Activated CD4-positive, alpha-beta T cell treated with anti-CD3 and anti-CD28 coated beads, Interleukin-2, amount 50 U/mL, for 16 hours (primary cell): Measurements from ENCODE around the gene SKAP1.

Source experiments
- DNase-seq: peaks from one replicate; pipeline ENCODE4 v3.0.0-alpha.2; 2020

The SKAP1 gene

DNA sequence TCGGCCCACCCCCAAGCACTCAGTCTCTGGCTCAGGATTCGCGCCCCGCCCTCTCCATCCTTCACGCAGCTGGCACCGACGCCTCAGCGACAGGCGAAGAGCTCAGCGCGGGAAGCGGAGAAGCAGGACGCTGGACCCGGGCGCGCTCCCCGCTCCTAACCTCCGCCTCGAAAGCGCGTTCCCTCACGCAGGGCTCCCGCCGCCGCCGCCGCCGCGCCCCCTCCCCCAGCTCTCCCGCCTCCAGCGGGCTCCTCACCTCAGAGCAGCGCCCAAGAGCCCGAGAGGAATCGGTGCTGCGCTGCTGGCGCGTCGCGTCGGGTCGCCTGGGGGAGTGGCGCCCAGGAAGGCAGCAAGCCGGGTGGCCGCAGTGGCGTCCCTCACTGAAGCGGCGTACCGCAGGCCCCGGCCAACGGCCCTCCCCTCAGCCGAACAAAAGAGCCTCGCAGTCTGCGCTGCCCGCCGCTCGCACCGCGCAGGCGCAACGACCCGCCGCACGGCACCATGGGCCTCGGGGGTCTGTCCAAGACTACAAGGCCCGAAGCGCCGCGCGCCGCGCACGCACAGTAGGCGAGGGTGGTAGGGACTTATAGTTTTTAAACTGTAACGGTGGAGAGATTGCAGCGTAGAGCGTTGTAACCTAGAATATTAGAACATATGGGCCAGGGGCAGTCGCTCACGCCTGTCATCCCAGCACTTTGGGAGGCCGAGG, 328.8 kb downstream of the SKAP1 start, which contains the start of gene CBX1:
Gene CBX1, minus strand, starts transcription at position 467 of the 709 bp plus-strand sequence. CDS start 24,474 bp downstream, outside the sequence.
- peak; percentile 96 for DNase-seq

DNA sequence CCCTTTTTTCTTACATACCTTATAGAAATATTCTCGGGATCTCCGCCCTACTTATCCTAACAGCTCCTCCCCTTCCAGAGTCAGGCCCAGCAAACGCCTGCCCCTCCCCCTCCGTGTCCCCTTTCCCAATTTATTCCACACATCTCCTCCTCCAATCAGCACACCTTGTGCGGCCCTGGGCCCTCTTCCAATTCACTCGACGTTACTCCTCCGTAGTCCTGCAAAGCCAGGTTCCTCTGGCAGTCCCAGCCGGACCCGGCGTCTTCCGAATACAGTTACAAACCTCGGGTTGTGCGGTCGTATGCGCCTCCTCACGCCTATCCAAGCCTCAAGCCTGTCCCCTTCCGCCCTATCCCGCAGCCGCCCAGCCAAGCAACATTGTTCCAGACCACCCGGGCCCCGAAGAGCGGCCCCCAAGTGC, 329.4 kb downstream of the SKAP1 start:
- DNase-seq: no peak

DNA sequence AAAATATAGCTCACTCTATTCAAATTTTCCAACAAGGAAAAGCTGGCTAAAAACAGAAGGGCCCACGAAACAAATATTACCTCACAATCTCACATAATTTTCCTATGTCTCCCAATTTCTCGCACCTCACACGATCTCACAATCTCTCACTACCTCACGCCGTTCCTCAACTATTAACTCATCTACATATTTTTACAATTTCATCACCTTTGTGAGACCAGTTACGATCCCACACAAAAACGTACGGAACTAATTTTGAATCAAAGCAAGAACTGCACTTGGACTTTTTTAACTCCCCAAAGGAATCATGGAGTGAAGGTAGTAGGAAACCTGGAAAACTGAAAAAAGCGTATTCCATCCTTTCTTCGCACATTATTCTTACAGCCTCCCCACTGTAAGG, 329.9 kb downstream of the SKAP1 start:
- DNase-seq: no peak

DNA sequence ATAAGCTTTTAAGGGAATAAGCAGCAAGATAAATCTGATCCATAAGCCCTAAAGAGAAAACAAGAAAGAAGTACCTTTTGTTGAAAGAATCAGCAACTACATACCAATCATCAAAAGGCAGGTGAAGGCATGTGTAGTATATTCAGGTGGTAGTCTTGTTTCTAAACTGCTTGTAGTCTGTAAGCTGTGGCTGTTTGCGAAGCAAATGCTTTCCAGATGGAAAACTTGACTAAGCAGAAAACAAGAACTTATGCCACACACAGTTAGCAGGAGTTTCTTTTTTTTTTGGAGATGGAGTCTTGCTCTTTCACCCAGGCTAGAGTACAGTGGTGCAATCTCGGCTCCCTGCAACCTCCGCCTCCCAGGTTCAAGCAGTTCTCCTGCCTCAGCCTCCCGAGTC, 334.4 kb downstream of the SKAP1 start:
- DNase-seq: no peak

DNA sequence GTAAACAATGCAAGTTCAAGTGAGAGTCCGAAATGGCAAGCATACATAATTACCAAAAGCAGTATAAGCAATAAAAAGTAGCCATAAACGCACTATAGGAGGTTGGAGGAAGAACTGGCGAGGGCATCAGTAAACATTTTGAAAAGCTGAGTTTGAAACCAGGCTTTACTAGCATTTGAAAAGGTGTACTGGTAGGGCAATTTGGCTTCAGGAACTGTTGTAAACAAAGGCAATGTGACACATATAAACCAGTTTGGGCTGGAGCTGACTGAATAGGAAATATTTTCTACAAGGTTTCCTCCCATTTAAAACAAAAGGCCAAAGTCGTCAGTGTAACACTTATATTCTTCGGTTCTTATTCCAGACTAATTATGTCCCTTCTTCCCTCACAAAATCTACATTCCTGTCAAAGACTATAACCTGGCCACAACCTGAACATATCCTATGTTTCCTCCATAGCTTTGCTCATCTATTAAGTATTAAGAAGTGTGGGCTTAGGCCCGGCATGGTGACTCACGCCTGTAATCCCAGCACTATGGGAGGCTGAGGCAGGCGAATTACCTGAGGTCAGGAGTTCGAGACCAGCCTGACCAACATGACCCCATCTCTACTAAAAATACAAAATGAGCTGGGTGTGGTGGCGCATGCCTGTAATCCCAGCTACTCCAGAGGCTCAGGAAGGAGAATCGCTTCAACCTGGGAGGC, 336.5 kb downstream of the SKAP1 start:
- DNase-seq: no peak

DNA sequence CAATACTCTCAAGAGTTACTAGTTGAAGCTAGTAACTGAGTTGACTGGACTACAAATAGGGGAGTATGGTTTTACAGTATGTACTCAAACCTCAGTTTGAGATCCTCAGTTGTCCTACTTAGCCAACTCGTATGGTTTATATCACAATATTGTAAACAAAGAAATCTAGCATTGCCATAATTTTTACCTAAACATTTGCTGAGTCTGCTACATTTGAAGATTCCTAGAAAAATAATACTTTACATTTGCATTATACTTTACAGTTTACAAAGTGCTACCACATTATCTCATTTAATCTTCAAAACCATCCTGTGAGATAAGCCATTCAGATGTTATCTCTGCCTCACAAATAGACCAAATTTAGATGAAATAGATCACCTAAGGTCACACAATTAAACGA, 345.1 kb downstream of the SKAP1 start:
- DNase-seq: no peak
